GM23338 (cell line): ENCODE data around the gene AP4B1. TPM values are rescaled to one million over a fixed set of nuclear protein-coding genes. Genes with fewer than 3 reads are reported as not detected.

Experiments
- ATAC-seq: fragments of 200-7000 bp; cut with Tn5 transposase; 3 replicates; pipeline ENCODE4 v1.9.1; 2020
- DNase-seq: peaks from one replicate; pipeline ENCODE4 v3.0.0-alpha.2; 2015; ENCODE audit warnings: low spot score
- H2AFZ ChIP-seq: fragments of 200-600 bp; sonication (generic); 2 replicates; pipeline ENCODE4 v1.8.0; 2016; ENCODE audit warnings: antibody characterized with exemption, mild to moderate bottlenecking, moderate library complexity
- H3F3A ChIP-seq: fragments of 200-600 bp; sonication (generic); replicated peaks from 2 replicates; pipeline ENCODE4 v1.8.0; 2017; ENCODE audit warnings: antibody characterized with exemption, mixed run types, low read depth
- H3K27ac ChIP-seq: fragments of 200-600 bp; sonication (generic); 2 replicates; pipeline ENCODE4 v1.6.1; 2016; ENCODE audit warnings: low read depth
- H3K27me3 ChIP-seq: fragments of 200-600 bp; sonication (generic); 2 replicates; pipeline ENCODE4 v1.8.0; 2016; ENCODE audit warnings: mild to moderate bottlenecking, mixed run types, moderate library complexity; ENCODE audit not compliant: insufficient read depth
- H3K36me3 ChIP-seq: fragments of 200-600 bp; sonication (generic); 2 replicates; pipeline ENCODE4 v1.8.0; 2016; ENCODE audit warnings: mild to moderate bottlenecking; ENCODE audit not compliant: insufficient read depth
- H3K4me1 ChIP-seq: fragments of 200-600 bp; sonication (generic); 2 replicates; pipeline ENCODE4 v1.8.0; 2016; ENCODE audit warnings: mild to moderate bottlenecking, moderate library complexity; ENCODE audit not compliant: insufficient read depth
- H3K4me2 ChIP-seq: fragments of 200-600 bp; sonication (generic); 2 replicates; pipeline ENCODE4 v1.7.1; 2017; ENCODE audit warnings: mixed run types
- H3K4me3 ChIP-seq: fragments of 200-600 bp; sonication (generic); 2 replicates; pipeline ENCODE4 v1.6.1; 2016; ENCODE audit warnings: mixed run types
- H3K79me2 ChIP-seq: fragments of 200-600 bp; sonication (generic); replicated peaks from 2 replicates; pipeline ENCODE4 v1.8.0; 2017; ENCODE audit warnings: mild to moderate bottlenecking; ENCODE audit not compliant: insufficient read depth
- H3K9me2 ChIP-seq: fragments of 200-600 bp; sonication (generic); 2 replicates; pipeline ENCODE4 v1.8.0; 2017; ENCODE audit not compliant: insufficient read depth
- H4K20me1 ChIP-seq: fragments of 200-600 bp; sonication (generic); replicated peaks from 2 replicates; pipeline ENCODE4 v1.8.0; 2017; ENCODE audit warnings: mild to moderate bottlenecking; ENCODE audit not compliant: insufficient read depth
- H3K27ac Mint-ChIP-seq: 2 replicates; pipeline ENCODE4 v1.8.0; 2020; ENCODE audit warnings: inconsistent platforms, mild to moderate bottlenecking, moderate library complexity, mixed read lengths
- H3K27me3 Mint-ChIP-seq: 3 replicates; pipeline ENCODE4 v1.8.0; 2022; ENCODE audit warnings: low read depth, mild to moderate bottlenecking, moderate library complexity, mixed read lengths, inconsistent platforms; ENCODE audit not compliant: insufficient read depth, poor library complexity
- H3K36me3 Mint-ChIP-seq: 3 replicates; pipeline ENCODE4 v1.8.0; 2021; ENCODE audit warnings: low read depth, mild to moderate bottlenecking, inconsistent platforms, moderate library complexity, mixed read lengths
- H3K4me1 Mint-ChIP-seq: 3 replicates; pipeline ENCODE4 v1.8.0; 2020; ENCODE audit warnings: mild to moderate bottlenecking, inconsistent platforms, mixed read lengths
- H3K4me3 Mint-ChIP-seq: 3 replicates; pipeline ENCODE4 v1.8.0; 2021; ENCODE audit warnings: moderate library complexity, mild to moderate bottlenecking, inconsistent platforms, mixed read lengths
- H3K9me3 Mint-ChIP-seq: 3 replicates; pipeline ENCODE4 v1.8.0; 2020; ENCODE audit warnings: moderate library complexity, mild to moderate bottlenecking, inconsistent platforms, mixed read lengths
- POLR2AphosphoS5 ChIP-seq: IDR thresholded peaks from 2 replicates; pipeline ENCODE4 v1.6.1; 2016; ENCODE audit warnings: antibody characterized with exemption, low read depth
- STAT1 ChIP-seq: IDR thresholded peaks from one replicate; pipeline ENCODE4 v1.6.1; 2016; ENCODE audit warnings: antibody characterized with exemption; ENCODE audit not compliant: unreplicated experiment
- ZNF114 ChIP-seq: fragments of 250-450 bp; sonication (Bioruptor Pico); IDR thresholded peaks from 2 replicates; pipeline ENCODE4 v1.5.0; 2020; ENCODE audit warnings: mild to moderate bottlenecking, moderate library complexity
- ZNF331 ChIP-seq: fragments of 250-450 bp; sonication (Bioruptor Pico); IDR thresholded peaks from 2 replicates; pipeline ENCODE4 v1.5.0; 2020; ENCODE audit warnings: low read depth, mild to moderate bottlenecking, moderate library complexity
- polyA plus RNA-seq: library from polyadenylated mRNA; unstranded; fragments of >200 nt; fragmentation: Nextera tagmentation; extraction: Ambion mirVana; gene quantifications from 2 replicates; pipeline ENCODE4 v1.2.1, GENCODE V29; 2016
- total RNA-seq: library from RNA; depleted of rRNA; stranded (reverse); fragments of >200 nt; shearing (Covaris generic); gene quantifications from 2 replicates; pipeline ENCODE4 v1.2.3, GENCODE V29; 2014
- TF ChIP-seq, protein P1 (sequence below): fragments of 250-450 bp; sonication (Bioruptor Pico); IDR thresholded peaks from 2 replicates; pipeline ENCODE4 v1.5.0; 2020; ENCODE audit warnings: mild to moderate bottlenecking, moderate library complexity
- TF ChIP-seq, protein P2 (sequence below): IDR thresholded peaks from one replicate; pipeline ENCODE4 v1.6.1; 2018; ENCODE audit warnings: antibody characterized with exemption; ENCODE audit not compliant: unreplicated experiment
- TF ChIP-seq, protein P3 (sequence below): IDR thresholded peaks from 2 replicates; pipeline ENCODE4 v1.6.1; 2016; ENCODE audit warnings: antibody characterized with exemption

AP4B1 gene
- total and polyA plus RNA-seq, 2 experiments from 2014 or later = 7.5 to 13.4 TPM

DNA sequence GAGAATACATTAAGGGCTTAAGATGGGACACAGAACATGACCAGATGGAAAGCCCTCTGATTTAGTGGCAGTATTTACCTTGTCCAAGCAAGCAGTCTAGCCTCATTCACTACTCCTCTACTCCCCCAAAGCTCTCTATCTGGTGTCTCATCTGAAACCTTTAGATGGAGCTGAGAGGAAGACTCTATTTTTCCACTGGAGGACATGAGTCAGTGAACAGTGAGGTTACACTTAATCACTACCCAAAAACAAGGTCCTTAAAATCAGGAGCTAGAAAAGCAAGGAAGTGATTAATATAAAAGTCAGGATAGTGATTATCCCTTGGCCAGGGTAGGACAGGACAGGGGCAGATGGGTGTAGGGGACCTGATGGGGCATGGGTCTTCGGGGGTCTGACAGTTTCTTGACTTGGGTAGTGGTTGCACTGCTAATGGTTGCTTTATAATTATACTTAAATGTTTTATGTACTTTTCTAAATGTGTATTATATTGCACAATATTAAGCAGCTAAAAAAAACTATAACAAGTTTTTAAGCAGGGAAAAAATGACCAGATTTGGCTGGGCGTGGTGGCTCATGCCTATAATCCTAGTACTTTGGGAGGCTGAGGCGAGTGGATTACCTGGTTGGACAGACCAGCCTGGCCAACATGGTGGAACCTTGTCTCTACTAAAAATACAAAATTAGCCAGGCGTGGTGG is 36.1 kb downstream of the AP4B1 start (continued):
- TF ChIP-seq, protein P1, sequence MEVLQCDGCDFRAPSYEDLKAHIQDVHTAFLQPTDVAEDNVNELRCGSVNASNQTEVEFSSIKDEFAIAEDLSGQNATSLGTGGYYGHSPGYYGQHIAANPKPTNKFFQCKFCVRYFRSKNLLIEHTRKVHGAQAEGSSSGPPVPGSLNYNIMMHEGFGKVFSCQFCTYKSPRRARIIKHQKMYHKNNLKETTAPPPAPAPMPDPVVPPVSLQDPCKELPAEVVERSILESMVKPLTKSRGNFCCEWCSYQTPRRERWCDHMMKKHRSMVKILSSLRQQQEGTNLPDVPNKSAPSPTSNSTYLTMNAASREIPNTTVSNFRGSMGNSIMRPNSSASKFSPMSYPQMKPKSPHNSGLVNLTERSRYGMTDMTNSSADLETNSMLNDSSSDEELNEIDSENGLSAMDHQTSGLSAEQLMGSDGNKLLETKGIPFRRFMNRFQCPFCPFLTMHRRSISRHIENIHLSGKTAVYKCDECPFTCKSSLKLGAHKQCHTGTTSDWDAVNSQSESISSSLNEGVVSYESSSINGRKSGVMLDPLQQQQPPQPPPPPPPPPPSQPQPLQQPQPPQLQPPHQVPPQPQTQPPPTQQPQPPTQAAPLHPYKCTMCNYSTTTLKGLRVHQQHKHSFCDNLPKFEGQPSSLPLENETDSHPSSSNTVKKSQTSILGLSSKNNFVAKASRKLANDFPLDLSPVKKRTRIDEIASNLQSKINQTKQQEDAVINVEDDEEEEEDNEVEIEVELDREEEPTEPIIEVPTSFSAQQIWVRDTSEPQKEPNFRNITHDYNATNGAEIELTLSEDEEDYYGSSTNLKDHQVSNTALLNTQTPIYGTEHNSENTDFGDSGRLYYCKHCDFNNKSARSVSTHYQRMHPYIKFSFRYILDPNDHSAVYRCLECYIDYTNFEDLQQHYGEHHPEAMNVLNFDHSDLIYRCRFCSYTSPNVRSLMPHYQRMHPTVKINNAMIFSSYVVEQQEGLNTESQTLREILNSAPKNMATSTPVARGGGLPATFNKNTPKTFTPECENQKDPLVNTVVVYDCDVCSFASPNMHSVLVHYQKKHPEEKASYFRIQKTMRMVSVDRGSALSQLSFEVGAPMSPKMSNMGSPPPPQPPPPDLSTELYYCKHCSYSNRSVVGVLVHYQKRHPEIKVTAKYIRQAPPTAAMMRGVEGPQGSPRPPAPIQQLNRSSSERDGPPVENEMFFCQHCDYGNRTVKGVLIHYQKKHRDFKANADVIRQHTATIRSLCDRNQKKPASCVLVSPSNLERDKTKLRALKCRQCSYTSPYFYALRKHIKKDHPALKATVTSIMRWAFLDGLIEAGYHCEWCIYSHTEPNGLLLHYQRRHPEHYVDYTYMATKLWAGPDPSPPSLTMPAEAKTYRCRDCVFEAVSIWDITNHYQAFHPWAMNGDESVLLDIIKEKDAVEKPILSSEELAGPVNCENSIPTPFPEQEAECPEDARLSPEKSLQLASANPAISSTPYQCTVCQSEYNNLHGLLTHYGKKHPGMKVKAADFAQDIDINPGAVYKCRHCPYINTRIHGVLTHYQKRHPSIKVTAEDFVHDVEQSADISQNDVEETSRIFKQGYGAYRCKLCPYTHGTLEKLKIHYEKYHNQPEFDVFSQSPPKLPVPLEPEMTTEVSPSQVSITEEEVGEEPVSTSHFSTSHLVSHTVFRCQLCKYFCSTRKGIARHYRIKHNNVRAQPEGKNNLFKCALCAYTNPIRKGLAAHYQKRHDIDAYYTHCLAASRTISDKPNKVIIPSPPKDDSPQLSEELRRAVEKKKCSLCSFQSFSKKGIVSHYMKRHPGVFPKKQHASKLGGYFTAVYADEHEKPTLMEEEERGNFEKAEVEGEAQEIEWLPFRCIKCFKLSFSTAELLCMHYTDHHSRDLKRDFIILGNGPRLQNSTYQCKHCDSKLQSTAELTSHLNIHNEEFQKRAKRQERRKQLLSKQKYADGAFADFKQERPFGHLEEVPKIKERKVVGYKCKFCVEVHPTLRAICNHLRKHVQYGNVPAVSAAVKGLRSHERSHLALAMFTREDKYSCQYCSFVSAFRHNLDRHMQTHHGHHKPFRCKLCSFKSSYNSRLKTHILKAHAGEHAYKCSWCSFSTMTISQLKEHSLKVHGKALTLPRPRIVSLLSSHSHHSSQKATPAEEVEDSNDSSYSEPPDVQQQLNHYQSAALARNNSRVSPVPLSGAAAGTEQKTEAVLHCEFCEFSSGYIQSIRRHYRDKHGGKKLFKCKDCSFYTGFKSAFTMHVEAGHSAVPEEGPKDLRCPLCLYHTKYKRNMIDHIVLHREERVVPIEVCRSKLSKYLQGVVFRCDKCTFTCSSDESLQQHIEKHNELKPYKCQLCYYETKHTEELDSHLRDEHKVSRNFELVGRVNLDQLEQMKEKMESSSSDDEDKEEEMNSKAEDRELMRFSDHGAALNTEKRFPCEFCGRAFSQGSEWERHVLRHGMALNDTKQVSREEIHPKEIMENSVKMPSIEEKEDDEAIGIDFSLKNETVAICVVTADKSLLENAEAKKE (CRISPR knock-in tag) = no peak

DNA sequence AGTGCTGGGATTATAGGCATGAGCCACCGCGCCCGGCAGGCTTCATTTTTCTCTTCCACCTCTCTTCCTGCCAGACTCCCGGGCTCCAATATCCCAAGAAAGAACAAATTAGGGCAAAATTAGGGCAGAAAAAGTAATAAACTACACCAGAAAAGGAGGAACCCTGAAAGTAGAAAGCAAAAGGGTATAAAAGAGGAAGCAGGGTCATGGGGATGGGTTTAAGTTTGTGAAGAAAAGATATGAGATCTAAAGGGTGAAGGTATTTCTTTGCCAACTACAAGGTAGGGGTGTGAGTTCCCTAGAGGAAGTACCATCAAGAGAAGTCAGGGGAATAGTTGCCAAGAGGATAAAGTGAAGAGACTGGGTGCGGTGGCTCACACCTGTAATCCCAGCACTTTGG is 43.0 kb downstream of the AP4B1 start:
- Histone ChIP-seq H3K27ac (no peak overlapping the region), H3K27me3 (no peaks in the 10 kb centered on the region), H2AFZ (no peak overlapping the region; the same call in 1 of the 2 replicates), H3K4me2 (no peak overlapping the region), H3K4me1 (no peaks in the 10 kb centered on the region), H4K20me1 (no peaks in the 10 kb centered on the region), H3K79me2 (no peaks in the 10 kb centered on the region), H3F3A (no peaks in the 10 kb centered on the region), H3K9me2 (no peaks in the 10 kb centered on the region), H3K36me3 (no peaks in the 10 kb centered on the region), H3K4me3 (no peak overlapping the region)
- H3K4me1 Mint-ChIP-seq = no peaks in the 10 kb centered on the region
- H3K4me3 Mint-ChIP-seq = no peak overlapping the region
- DNase-seq (no peak), ATAC-seq (no peak)
- no peaks in the 10 kb centered on the region for H3K27me3 Mint-ChIP-seq
- no peak overlapping the region for H3K27ac Mint-ChIP-seq
- H3K9me3 Mint-ChIP-seq = no peaks in the 10 kb centered on the region
- H3K36me3 Mint-ChIP-seq = no peaks in the 10 kb centered on the region
- no peak for TF ChIP-seq ZNF331 (CRISPR knock-in tag)
- TF ChIP-seq, protein P2, sequence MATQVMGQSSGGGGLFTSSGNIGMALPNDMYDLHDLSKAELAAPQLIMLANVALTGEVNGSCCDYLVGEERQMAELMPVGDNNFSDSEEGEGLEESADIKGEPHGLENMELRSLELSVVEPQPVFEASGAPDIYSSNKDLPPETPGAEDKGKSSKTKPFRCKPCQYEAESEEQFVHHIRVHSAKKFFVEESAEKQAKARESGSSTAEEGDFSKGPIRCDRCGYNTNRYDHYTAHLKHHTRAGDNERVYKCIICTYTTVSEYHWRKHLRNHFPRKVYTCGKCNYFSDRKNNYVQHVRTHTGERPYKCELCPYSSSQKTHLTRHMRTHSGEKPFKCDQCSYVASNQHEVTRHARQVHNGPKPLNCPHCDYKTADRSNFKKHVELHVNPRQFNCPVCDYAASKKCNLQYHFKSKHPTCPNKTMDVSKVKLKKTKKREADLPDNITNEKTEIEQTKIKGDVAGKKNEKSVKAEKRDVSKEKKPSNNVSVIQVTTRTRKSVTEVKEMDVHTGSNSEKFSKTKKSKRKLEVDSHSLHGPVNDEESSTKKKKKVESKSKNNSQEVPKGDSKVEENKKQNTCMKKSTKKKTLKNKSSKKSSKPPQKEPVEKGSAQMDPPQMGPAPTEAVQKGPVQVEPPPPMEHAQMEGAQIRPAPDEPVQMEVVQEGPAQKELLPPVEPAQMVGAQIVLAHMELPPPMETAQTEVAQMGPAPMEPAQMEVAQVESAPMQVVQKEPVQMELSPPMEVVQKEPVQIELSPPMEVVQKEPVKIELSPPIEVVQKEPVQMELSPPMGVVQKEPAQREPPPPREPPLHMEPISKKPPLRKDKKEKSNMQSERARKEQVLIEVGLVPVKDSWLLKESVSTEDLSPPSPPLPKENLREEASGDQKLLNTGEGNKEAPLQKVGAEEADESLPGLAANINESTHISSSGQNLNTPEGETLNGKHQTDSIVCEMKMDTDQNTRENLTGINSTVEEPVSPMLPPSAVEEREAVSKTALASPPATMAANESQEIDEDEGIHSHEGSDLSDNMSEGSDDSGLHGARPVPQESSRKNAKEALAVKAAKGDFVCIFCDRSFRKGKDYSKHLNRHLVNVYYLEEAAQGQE = no peak
- no peak for TF ChIP-seq STAT1
- TF ChIP-seq, protein P3, sequence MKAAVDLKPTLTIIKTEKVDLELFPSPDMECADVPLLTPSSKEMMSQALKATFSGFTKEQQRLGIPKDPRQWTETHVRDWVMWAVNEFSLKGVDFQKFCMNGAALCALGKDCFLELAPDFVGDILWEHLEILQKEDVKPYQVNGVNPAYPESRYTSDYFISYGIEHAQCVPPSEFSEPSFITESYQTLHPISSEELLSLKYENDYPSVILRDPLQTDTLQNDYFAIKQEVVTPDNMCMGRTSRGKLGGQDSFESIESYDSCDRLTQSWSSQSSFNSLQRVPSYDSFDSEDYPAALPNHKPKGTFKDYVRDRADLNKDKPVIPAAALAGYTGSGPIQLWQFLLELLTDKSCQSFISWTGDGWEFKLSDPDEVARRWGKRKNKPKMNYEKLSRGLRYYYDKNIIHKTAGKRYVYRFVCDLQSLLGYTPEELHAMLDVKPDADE = no peak
- no peak for TF ChIP-seq POLR2AphosphoS5
- TF ChIP-seq ZNF114 (CRISPR knock-in tag) = no peak
